ENCODE data around the gene FMN1. TPM values are rescaled to one million over a fixed set of nuclear protein-coding genes. Genes with fewer than 3 reads are reported as not detected.

FMN1 gene
- total RNA-seq, 1 experiment from 2014 or later, result 4.5 TPM

- Mint-ChIP-seq H3K27me3 (ENCODE audit: low read depth) (no peaks in the 10 kb centered on the region), H3K4me3 (no peak overlapping the region), H3K4me1 (peaks cover 15% of the 10 kb centered on the region), H3K27ac (no peak overlapping the region), H3K36me3 (no peaks in the 10 kb centered on the region), H3K9me3 (peaks cover 19% of the 10 kb centered on the region)
- CTCF ChIA-PET, result interaction anchor here (0.9 to 1.8 kb wide), 3 partner anchors 48 to 1001 kb away, joined by 3 to 6 read pairs (median 3); no protein-coding TSS in a partner anchor
- DNase-seq (ENCODE audit: low spot score) (no peak), ATAC-seq (no peak)
- TF ChIP-seq USF1 (CRISPR knock-in tag; IDR thresholded peaks at IDR 0.05), result no peak
- no peak for TF ChIP-seq SOX15 (CRISPR knock-in tag; IDR thresholded peaks at IDR 0.05)
- TF ChIP-seq SMAD3 (CRISPR knock-in tag; IDR thresholded peaks at IDR 0.05; ENCODE audit: borderline replicate concordance), result no peak
- TF ChIP-seq, protein P1, sequence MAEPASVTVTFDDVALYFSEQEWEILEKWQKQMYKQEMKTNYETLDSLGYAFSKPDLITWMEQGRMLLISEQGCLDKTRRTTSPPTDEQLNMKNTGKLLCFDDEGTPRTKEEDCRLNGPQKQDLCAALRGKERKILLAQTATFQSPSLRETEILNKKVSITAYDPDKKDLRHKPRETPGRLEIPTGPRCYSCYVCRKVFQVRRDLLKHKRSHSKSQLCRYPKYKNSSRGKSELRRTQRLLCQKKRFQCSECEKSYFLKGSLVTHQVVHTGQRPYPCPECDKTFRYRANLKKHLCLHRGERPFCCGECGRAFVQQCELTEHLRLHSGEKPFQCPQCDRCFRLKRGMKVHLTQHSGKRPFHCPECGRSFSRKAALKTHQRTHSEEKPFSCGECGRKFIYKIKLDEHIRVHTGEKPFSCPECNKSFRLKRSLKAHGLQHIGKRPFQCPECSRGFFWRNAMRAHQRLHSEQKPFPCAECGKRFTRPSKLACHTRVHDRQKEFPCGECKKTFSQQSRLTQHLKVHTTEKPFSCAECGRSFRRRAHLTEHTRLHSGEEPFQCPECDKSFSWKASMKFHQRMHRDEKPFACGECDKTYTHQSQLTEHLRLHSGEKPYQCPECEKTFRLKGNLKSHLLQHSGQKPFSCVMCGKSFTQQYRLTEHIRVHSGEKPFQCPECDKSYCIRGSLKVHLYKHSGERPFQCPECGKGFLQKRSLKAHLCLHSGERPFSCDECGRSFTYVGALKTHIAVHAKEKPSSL (CRISPR knock-in tag; conservative IDR thresholded peaks at IDR 0.05), result no peak
- TF ChIP-seq, protein P2, sequence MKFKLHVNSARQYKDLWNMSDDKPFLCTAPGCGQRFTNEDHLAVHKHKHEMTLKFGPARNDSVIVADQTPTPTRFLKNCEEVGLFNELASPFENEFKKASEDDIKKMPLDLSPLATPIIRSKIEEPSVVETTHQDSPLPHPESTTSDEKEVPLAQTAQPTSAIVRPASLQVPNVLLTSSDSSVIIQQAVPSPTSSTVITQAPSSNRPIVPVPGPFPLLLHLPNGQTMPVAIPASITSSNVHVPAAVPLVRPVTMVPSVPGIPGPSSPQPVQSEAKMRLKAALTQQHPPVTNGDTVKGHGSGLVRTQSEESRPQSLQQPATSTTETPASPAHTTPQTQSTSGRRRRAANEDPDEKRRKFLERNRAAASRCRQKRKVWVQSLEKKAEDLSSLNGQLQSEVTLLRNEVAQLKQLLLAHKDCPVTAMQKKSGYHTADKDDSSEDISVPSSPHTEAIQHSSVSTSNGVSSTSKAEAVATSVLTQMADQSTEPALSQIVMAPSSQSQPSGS (CRISPR knock-in tag; IDR thresholded peaks at IDR 0.05; ENCODE audit: borderline replicate concordance, low read depth), result no peak
- TF ChIP-seq NFYB (CRISPR knock-in tag; conservative IDR thresholded peaks at IDR 0.05; ENCODE audit: low read depth), result no peak
- TF ChIP-seq NR2C2 (CRISPR knock-in tag; IDR thresholded peaks at IDR 0.05), result no peak
- no peak for TF ChIP-seq ERG (CRISPR knock-in tag; IDR thresholded peaks at IDR 0.05)
- no peak for TF ChIP-seq EMX1 (CRISPR knock-in tag; IDR thresholded peaks at IDR 0.05)
- no peak for TF ChIP-seq ZNF671 (CRISPR knock-in tag; IDR thresholded peaks at IDR 0.05)
- no peak for TF ChIP-seq STAT6 (CRISPR knock-in tag; conservative IDR thresholded peaks at IDR 0.05; ENCODE audit: low read depth)
- TF ChIP-seq ATF6 (CRISPR knock-in tag; IDR thresholded peaks at IDR 0.05), result no peak
- TF ChIP-seq TEAD1 (CRISPR knock-in tag; IDR thresholded peaks at IDR 0.05), result no peak
- TF ChIP-seq NFATC4 (CRISPR knock-in tag; IDR thresholded peaks at IDR 0.05), result no peak
- TF ChIP-seq SP1 (CRISPR knock-in tag; conservative IDR thresholded peaks at IDR 0.05), result no peak
- TF ChIP-seq CREB1 (CRISPR knock-in tag; IDR thresholded peaks at IDR 0.05), result no peak
- POLR2A ChIA-PET, result no interaction called here
These were observed 306.2 kb downstream of the FMN1 start for GRCh38 chr15:32888221-32888761.
